CD4-positive, alpha-beta T cell (primary cell): ENCODE results near the gene FJX1. TPM values are rescaled to one million over a fixed set of nuclear protein-coding genes. Genes with fewer than 3 reads are reported as not detected.

Experiments used
- ATAC-seq: fragments of 200-7000 bp; cut with Tn5 transposase; one replicate; pipeline ENCODE4 v1.10.0; 2022; ENCODE audit warnings: mild to moderate bottlenecking; ENCODE audit not compliant: poor library complexity
- CTCF ChIA-PET: fragments of 350-600 bp; sonication (Branson Sonifier 250); formaldehyde crosslinking; loops from one replicate; lab custom pipeline; 2021; ENCODE audit warnings: antibody characterized with exemption, inconsistent platforms; lab: Charles Lee
- POLR2A ChIA-PET: fragments of 350-600 bp; sonication (Branson Sonifier 250); formaldehyde crosslinking; loops from one replicate; lab custom pipeline; 2021; ENCODE audit warnings: antibody characterized with exemption, inconsistent platforms; lab: Charles Lee
- DNase-seq, 14 experiments: peaks; one replicate each; pipeline ENCODE4 v3.0.0-alpha.2; 2013 to 2020; ENCODE audit warnings: mixed read lengths in 2 of 14
- H3K27ac ChIP-seq, 2 donors: one replicate each; pipeline versions ENCODE4 v1.5.1 to v1.7.0; 2013; ENCODE audit warnings: low read length in 2 of 2, low read depth in 1 of 2, mild to moderate bottlenecking in 1 of 2
- H3K27me3 ChIP-seq, 2 experiments: 1 replicate in 1 of 2; 2 replicates in 1 of 2; pipeline versions ENCODE4 v1.6.1 to v1.7.0; 2013; ENCODE audit warnings: low read length in 2 of 2, control low read depth in 1 of 2, mild to moderate bottlenecking in 1 of 2, moderate library complexity in 1 of 2; ENCODE audit not compliant: insufficient read depth in 2 of 2, control insufficient read depth in 1 of 2
- H3K36me3 ChIP-seq: one replicate; pipeline ENCODE4 v1.6.1; 2013; ENCODE audit warnings: low read length, control low read depth; ENCODE audit not compliant: insufficient read depth
- H3K4me1 ChIP-seq: one replicate; pipeline ENCODE4 v1.6.1; 2013; ENCODE audit warnings: low read length, control low read depth; ENCODE audit not compliant: insufficient read depth
- H3K4me3 ChIP-seq: one replicate; pipeline ENCODE4 v1.5.1; 2013; ENCODE audit warnings: mild to moderate bottlenecking, low read length, moderate library complexity
- H3K9me3 ChIP-seq, 2 experiments: 1 replicate in 1 of 2; 2 replicates in 1 of 2; pipeline versions ENCODE4 v1.6.1 to v1.7.0; 2013; ENCODE audit warnings: low read length in 2 of 2, mild to moderate bottlenecking in 2 of 2, control low read depth in 1 of 2, moderate library complexity in 1 of 2; ENCODE audit not compliant: control insufficient read depth in 1 of 2, insufficient read depth in 1 of 2
- H3K27ac Mint-ChIP-seq: one replicate; pipeline ENCODE4 v1.8.0; 2020; ENCODE audit warnings: mixed read lengths
- H3K27me3 Mint-ChIP-seq: one replicate; pipeline ENCODE4 v1.8.0; 2021; ENCODE audit warnings: mixed read lengths
- H3K36me3 Mint-ChIP-seq: one replicate; pipeline ENCODE4 v1.8.0; 2021; ENCODE audit warnings: low read depth, mixed read lengths
- H3K4me1 Mint-ChIP-seq: one replicate; pipeline ENCODE4 v1.8.0; 2021; ENCODE audit warnings: low read depth, mixed read lengths
- H3K4me3 Mint-ChIP-seq: one replicate; pipeline ENCODE4 v1.8.0; 2020; ENCODE audit warnings: mild to moderate bottlenecking, mixed read lengths
- H3K9me3 Mint-ChIP-seq: one replicate; pipeline ENCODE4 v1.8.0; 2020; ENCODE audit warnings: mixed read lengths
- CTCF ChIP-seq: fragments of 200-600 bp; IDR thresholded peaks from one replicate; pipeline ENCODE4 v1.8.0; 2022; ENCODE audit warnings: antibody characterized with exemption, mild to moderate bottlenecking
- intact Hi-C, 2 experiments: fragments of 100-400 bp; cut with DNase I in 1 of 2; cut with micrococcal nuclease in 1 of 2; formaldehyde crosslinking; loops; one replicate each; pipeline versions ENCODE4 v1.15.1 to v1.9.0; 2023 to 2025; cut with DNase I, micrococcal nuclease
- total RNA-seq, 174 experiments: library from RNA in 2 of 174; stranded (reverse) in 2 of 174; gene quantifications; one replicate each; pipeline ENCODE4 v1.2.3 and lab custom pipeline; 2021 to 2026

FJX1 gene
- total RNA-seq, 2 experiments from 2014 or later: not detected

GRCh38 chr11:35589281-35589680 lies 29.0 kb upstream of the FJX1 start:
- Mint-ChIP-seq H3K9me3 (no peaks in the 10 kb centered on the region), H3K4me1 (no peaks in the 10 kb centered on the region), H3K36me3 (no peaks in the 10 kb centered on the region), H3K27me3 (peaks cover 57% of the 10 kb centered on the region), H3K27ac (no peak overlapping the region), H3K4me3 (no peak overlapping the region)
- DNase-seq (no peak), ATAC-seq (no peak)
- ChIA-PET CTCF (no interaction called here), POLR2A (no interaction called here)
- Histone ChIP-seq H3K9me3 (no peaks in the 10 kb centered on the region), H3K36me3 (no peaks in the 10 kb centered on the region), H3K4me1 (no peaks in the 10 kb centered on the region), H3K27me3 (peaks cover 4 to 6% of the 10 kb centered on the region in 2 experiments), H3K4me3 (no peak overlapping the region), H3K27ac (no peak overlapping the region)
- no peak for TF ChIP-seq CTCF
- intact Hi-C loops: no loop called here

- H3K27ac ChIP-seq: no peak overlapping the region
- Mint-ChIP-seq H3K36me3 (no peaks in the 10 kb centered on the region), H3K4me3 (no peak overlapping the region), H3K27ac (no peak overlapping the region), H3K27me3 (peaks cover 50% of the 10 kb centered on the region), H3K9me3 (no peaks in the 10 kb centered on the region), H3K4me1 (no peaks in the 10 kb centered on the region)
- CTCF ChIA-PET: no interaction called here
- H3K27me3 ChIP-seq: peaks cover 1 to 2% of the 10 kb centered on the region in 2 experiments
- no peaks in the 10 kb centered on the region for H3K9me3 ChIP-seq
- no peaks in the 10 kb centered on the region for H3K36me3 ChIP-seq
- ATAC-seq (no peak), DNase-seq (no peak)
- no peak overlapping the region for H3K4me3 ChIP-seq
- H3K4me1 ChIP-seq: no peaks in the 10 kb centered on the region
- POLR2A ChIA-PET: no interaction called here
- no peak for TF ChIP-seq CTCF
- intact Hi-C loops: no loop called here
Observed at GRCh38 chr11:35590412-35590811, 27.8 kb upstream of the FJX1 start.

- Histone ChIP-seq H3K4me1 (no peaks in the 10 kb centered on the region), H3K27ac (no peak overlapping the region), H3K4me3 (no peak overlapping the region), H3K36me3 (no peaks in the 10 kb centered on the region), H3K9me3 (no peaks in the 10 kb centered on the region), H3K27me3 (peaks cover 5% of the 10 kb centered on the region in 2 experiments)
- no peaks in the 10 kb centered on the region for H3K9me3 Mint-ChIP-seq
- no peak for TF ChIP-seq CTCF
- H3K27me3 Mint-ChIP-seq: peaks cover 42% of the 10 kb centered on the region
- no peaks in the 10 kb centered on the region for H3K4me1 Mint-ChIP-seq
- DNase-seq (no peak), ATAC-seq (no peak)
- no peaks in the 10 kb centered on the region for H3K36me3 Mint-ChIP-seq
- CTCF ChIA-PET: interaction anchor here (0.6 kb wide), 1 partner anchor 333 kb away, joined by 3 read pairs; no protein-coding TSS in a partner anchor
- no peak overlapping the region for H3K4me3 Mint-ChIP-seq
- intact Hi-C loops: no loop called here
- POLR2A ChIA-PET: no interaction called here
- H3K27ac Mint-ChIP-seq: no peak overlapping the region
Observed at GRCh38 chr11:35593143-35593542, 25.1 kb upstream of the FJX1 start.
